Measurements from ENCODE around the gene PNPLA3. TPM values are rescaled to one million over a fixed set of nuclear protein-coding genes. Genes with fewer than 3 reads are reported as not detected.

Gene PNPLA3
- polyA plus RNA-seq, 1 experiment = 4.8 TPM

- Histone ChIP-seq H3K36me3 (ENCODE audit: control insufficient read depth, insufficient read depth, low read length) (peaks cover 33% of the 10 kb centered on the region), H3K27me3 (ENCODE audit: control insufficient read depth, insufficient read depth, low read length) (no peaks in the 10 kb centered on the region), H3K4me3 (ENCODE audit: low read depth, low read length) (no peak overlapping the region)
- ChIA-PET CTCF (no interaction called here), POLR2A (no interaction called here)
- no peak for TF ChIP-seq CTCF (IDR thresholded peaks at IDR 0.05; ENCODE audit: insufficient read depth, low read depth, low read length)
- DNase-seq (ENCODE audit: low read depth) = no peak
Measured at GRCh38 chr22:43978558-43978957, 55.0 kb downstream of the PNPLA3 start.

DNA sequence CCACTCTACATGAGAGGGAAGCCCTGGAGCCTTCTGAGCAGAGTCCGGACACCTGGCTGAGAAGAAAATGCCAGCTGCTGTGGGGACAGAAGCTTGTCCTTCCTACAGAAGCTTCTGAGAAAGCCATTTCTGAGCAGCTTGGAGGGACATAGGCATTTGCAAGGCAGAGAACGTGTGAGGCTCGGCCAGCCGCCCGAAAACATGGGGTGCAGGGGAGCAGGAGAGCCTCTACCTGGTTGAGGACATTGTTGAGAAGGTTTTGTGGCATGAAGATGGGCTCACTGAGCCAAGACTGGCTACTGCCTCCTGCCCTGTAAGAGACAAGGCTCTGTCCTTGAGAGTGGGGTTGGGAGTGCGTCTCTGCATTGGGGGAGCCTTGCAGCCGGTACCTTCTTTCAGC, 57.0 kb downstream of the PNPLA3 start:
- CTCF ChIA-PET = interaction anchor here (4.4 kb wide), 1 partner anchor 13 kb away, joined by 28 read pairs; no protein-coding TSS in a partner anchor
- DNase-seq (ENCODE audit: low read depth) = no peak
- POLR2A ChIA-PET = no interaction called here
- Histone ChIP-seq H3K36me3 (ENCODE audit: control insufficient read depth, insufficient read depth, low read length) (peaks cover 24% of the 10 kb centered on the region), H3K4me3 (ENCODE audit: low read depth, low read length) (no peak overlapping the region), H3K27me3 (ENCODE audit: control insufficient read depth, insufficient read depth, low read length) (no peaks in the 10 kb centered on the region)
- no peak for TF ChIP-seq CTCF (IDR thresholded peaks at IDR 0.05; ENCODE audit: insufficient read depth, low read depth, low read length)

- CTCF ChIA-PET = interaction anchor here (4.4 kb wide), 1 partner anchor 12 kb away, joined by 28 read pairs; no protein-coding TSS in a partner anchor
- POLR2A ChIA-PET = no interaction called here
- DNase-seq (ENCODE audit: low read depth) = no peak
- H3K4me3 ChIP-seq (ENCODE audit: low read depth, low read length) = no peak overlapping the region
- peaks cover 23% of the 10 kb centered on the region for H3K36me3 ChIP-seq (ENCODE audit: control insufficient read depth, insufficient read depth, low read length)
- no peak for TF ChIP-seq CTCF (IDR thresholded peaks at IDR 0.05; ENCODE audit: insufficient read depth, low read depth, low read length)
- no peaks in the 10 kb centered on the region for H3K27me3 ChIP-seq (ENCODE audit: control insufficient read depth, insufficient read depth, low read length)
Measured at GRCh38 chr22:43980996-43981395, 57.4 kb downstream of the PNPLA3 start.

- ChIA-PET CTCF (interaction anchor here (0.8 to 4.4 kb wide), 2 partner anchors 9 to 88 kb away, joined by 3 to 28 read pairs; no protein-coding TSS in a partner anchor), POLR2A (no interaction called here)
- H3K36me3 ChIP-seq (ENCODE audit: control insufficient read depth, insufficient read depth, low read length) = peaks cover 14% of the 10 kb centered on the region
- H3K4me3 ChIP-seq (ENCODE audit: low read depth, low read length) = no peak overlapping the region
- no peaks in the 10 kb centered on the region for H3K27me3 ChIP-seq (ENCODE audit: control insufficient read depth, insufficient read depth, low read length)
- no peak for DNase-seq (ENCODE audit: low read depth)
- no peak for TF ChIP-seq CTCF (IDR thresholded peaks at IDR 0.05; ENCODE audit: insufficient read depth, low read depth, low read length)
Measured at GRCh38 chr22:43983808-43984207, 60.2 kb downstream of the PNPLA3 start.

DNA sequence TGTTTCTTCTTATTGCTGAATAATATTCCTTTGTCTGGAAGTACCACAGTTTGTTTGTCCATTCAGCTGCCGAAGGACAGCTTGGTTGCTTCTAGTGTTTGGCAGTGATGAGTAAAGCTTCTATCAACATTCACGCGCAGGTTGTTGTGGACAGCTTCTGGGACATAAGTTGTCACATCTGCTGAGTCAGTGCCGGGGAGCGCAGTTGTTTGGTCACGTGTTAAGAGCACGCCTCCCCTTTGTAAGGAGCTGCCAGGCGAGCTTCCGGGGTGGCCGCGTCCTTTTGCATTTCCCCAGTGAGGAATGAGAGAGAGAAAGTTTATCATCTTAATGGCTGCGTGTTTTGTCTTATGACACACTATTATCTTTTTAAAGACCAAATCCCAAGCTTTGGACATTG, 61.9 kb downstream of the PNPLA3 start:
- ChIA-PET POLR2A (no interaction called here), CTCF (interaction anchor here (0.6 to 0.8 kb wide), 2 partner anchors 145 to 393 kb away, joined by 3 read pairs; no protein-coding TSS in a partner anchor)
- Histone ChIP-seq H3K36me3 (ENCODE audit: control insufficient read depth, insufficient read depth, low read length) (peaks cover 19% of the 10 kb centered on the region), H3K4me3 (ENCODE audit: low read depth, low read length) (no peak overlapping the region), H3K27me3 (ENCODE audit: control insufficient read depth, insufficient read depth, low read length) (no peaks in the 10 kb centered on the region)
- DNase-seq (ENCODE audit: low read depth) = no peak
- TF ChIP-seq CTCF (IDR thresholded peaks at IDR 0.05; ENCODE audit: insufficient read depth, low read depth, low read length) = no peak

All from BJ (cell line).